Measurements from ENCODE around the gene CCDC201.
"Not testable (repeated sequence)": the region's sequence is repeated elsewhere in the genome, so short reads cannot be mapped to it uniquely, and the experiment has no call there.

Gene CCDC201

GRCh38 chr7:45818763-45819162 is 54.1 kb downstream of the CCDC201 start:
- DNase-seq (ENCODE audit: low read depth in 2 of 2, low spot score in 1 of 2) = not testable (repeated sequence)

GRCh38 chr7:45817913-45818312 is 55.0 kb downstream of the CCDC201 start:
- DNase-seq (ENCODE audit: low read depth in 2 of 2, low spot score in 1 of 2) = not testable (repeated sequence)

DNA sequence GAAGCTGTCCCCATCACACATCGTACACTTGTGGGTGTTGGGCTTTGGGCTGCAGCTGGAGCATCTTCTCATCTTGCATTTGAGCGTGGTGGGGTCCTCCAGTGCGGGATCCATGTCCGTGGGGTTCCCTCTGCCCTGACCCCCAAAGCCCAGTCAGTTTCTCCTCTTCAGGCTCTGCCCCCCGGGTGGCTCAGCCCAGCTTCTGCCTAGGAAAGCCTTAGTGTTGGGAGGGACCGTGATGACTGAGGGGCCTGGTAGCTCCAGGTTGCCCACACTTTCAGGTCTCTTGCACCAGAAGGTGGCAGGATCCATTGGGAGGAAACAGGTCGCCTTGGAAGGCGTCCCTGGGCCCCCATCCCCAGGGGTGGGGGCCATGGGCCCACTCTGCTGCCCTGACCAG is 55.9 kb downstream of the CCDC201 start:
- DNase-seq (ENCODE audit: low read depth in 2 of 2, low spot score in 1 of 2) = not testable (repeated sequence)

DNA sequence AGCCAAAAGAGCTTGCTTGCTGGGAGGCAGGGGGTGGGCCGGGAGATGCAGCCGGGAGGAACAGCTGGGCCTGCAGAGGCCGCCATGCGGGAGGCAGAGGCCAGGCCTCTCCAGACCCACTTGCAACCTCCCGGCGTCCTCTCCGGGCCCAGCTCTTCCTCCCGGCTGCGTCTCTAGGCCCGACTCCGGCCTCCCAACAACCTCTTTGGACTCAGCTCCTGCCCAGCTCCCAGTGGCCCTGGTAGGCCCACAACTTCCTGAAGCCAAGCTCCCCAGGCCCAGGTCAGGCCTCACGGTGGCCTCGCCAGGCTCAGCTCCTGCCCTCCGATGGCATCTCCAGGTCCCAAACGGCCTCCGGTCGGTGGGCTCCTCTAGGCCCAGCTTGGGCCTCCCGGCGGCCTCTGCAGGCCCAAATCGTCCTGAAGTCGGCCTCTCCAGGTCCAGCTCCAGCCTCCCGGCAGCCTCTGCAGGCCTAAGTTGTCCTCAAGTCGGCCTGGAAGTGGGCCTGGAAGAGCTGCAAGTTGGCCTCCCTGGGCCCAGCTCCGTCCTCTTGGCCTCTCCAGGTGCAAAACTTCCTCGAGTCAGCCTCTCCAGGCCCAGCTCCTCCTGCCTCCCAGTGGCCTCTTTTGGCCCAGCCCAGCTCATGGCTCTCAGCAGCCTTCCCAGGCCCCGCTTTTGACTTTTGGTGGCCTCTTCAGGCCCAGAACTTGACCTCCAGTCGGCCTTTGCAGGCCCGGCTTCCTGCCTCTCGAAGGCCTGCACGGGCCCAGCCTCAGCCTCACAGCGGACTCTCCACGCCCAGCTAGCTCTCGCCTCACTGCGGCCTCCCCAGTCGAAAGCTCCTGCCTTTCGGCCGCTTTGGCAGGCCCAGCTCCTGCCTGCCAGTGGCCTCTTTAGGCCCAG is 58.4 kb downstream of the CCDC201 start:
- DNase-seq (ENCODE audit: low read depth in 2 of 2, low spot score in 1 of 2) = not testable (repeated sequence)

DNA sequence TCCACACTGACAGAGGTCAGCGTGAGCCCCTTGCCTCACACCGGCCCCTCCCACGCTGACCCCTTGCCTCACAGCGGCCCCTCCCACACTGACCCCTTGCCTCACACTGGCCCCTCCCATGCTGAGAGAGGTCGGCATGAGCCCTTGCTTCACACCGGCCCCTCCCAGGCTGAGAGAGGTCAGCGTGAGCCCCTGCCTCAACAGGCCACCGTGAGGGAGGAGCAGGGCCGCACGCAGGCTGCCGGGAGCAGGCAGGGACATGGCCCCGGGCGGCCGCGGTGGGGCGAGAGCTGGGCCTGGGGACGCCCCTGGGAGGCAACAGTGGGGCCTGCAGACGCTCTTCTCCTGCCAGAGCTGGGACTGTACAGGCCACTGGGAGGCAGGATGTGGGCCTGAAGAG is 59.1 kb downstream of the CCDC201 start:
- DNase-seq (ENCODE audit: low read depth in 2 of 2, low spot score in 1 of 2) = not testable (repeated sequence)

GRCh38 chr7:45812946-45813345 is 59.9 kb downstream of the CCDC201 start:
- DNase-seq (ENCODE audit: low read depth in 2 of 2, low spot score in 1 of 2) = no peak

DNA sequence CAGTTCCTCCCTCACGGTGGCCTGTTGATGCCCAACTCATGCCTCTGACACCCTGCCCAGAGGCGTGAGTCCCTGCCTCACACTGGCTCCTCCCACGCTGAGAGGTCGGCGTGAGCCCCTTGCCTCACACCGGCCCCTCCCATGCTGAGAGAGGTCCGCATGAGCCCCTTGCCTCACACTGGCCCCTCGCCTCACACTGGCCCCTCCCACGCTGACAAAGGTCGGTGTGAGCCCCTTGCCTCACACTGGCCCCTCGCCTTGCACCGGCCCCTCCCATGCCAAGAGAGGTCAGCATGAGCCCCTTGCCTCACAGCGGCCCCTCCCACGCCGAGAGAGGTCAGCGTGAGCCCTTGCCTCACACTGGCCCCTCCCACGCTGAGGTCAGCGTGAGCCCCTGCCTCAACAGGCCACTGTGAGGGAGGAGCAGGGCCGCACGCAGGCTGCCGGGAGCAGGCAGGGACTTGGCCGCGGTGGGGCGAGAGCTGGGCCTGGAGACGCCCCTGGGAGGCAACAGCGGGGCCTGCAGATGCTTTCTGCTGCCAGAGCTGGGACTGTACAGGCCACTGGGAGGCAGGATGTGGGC is 61.1 kb downstream of the CCDC201 start:
- DNase-seq (ENCODE audit: low read depth in 2 of 2, low spot score in 1 of 2) = not testable (repeated sequence)

DNA sequence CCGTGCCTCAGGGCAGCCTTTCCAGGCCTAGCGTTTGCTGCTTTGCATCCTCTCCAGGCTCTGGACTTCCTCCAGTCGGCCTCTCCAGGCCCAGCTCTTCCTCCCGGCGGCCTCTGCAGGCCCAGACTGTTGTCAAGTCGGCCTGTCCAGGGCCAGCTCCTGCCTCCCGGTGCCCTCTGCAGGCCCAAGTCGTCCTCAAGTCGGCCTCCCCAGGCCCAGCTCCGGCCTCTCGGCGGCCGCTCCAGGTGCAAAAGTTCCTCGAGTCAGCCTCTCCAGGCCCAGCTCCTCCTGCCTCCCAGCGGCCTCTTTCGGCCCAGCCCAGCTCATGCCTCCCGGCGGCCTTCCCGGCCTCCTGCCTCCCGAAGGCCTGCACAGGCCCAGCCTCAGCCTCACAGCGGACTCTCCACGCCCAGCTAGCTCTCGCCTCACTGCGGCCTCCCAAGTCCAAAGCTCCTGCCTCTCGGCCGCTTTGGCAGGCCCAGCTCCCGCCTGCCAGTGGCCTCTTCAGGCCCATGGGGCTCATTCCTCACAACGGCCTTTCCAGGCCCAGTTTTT is 62.4 kb downstream of the CCDC201 start:
- not testable (repeated sequence) for DNase-seq (ENCODE audit: low read depth in 2 of 2, low spot score in 1 of 2)

Data from stimulated activated CD8-positive, alpha-beta memory T cell treated with anti-CD3 and anti-CD28 coated beads, Interleukin-4, amount 100 ng/mL, for 1 hour (primary cell).